HepG2 (cell line): Measurements from ENCODE around the gene HSD17B2. TPM values are rescaled to one million over a fixed set of nuclear protein-coding genes. Genes with fewer than 3 reads are reported as not detected.

Experiments
- ATAD3A ChIP-seq: sonication (generic); formaldehyde crosslinking; IDR thresholded peaks from 2 replicates; pipeline ENCODE4 v1.4.0; 2020; ENCODE audit warnings: missing genetic modification reagents
- BRCA1 ChIP-seq: sonication (generic); formaldehyde crosslinking; IDR thresholded peaks from 2 replicates; pipeline ENCODE4 v1.4.0; 2020; ENCODE audit warnings: missing genetic modification reagents
- DNMT1 ChIP-seq: sonication (generic); formaldehyde crosslinking; IDR thresholded peaks from 2 replicates; pipeline ENCODE4 v1.5.1; 2020; ENCODE audit warnings: mild to moderate bottlenecking, missing genetic modification reagents
- ETS1 ChIP-seq: sonication (generic); formaldehyde crosslinking; IDR thresholded peaks from 2 replicates; pipeline ENCODE4 v1.4.0; 2020; ENCODE audit warnings: missing genetic modification reagents
- GABPA ChIP-seq, 2 experiments: IDR thresholded peaks; 2 replicates each; pipeline ENCODE4 v1.6.1; 2011 to 2016; ENCODE audit warnings: low read depth in 2 of 2, low read length in 1 of 2, missing biosample characterization in 1 of 2, missing genetic modification characterization in 1 of 2
- GMEB1 ChIP-seq: sonication (generic); formaldehyde crosslinking; IDR thresholded peaks from 2 replicates; pipeline ENCODE4 v1.5.1; 2020; ENCODE audit warnings: missing genetic modification reagents, mild to moderate bottlenecking, borderline replicate concordance
- PPARG ChIP-seq: conservative IDR thresholded peaks from 2 replicates; pipeline ENCODE4 v1.6.1; 2016; ENCODE audit warnings: missing biosample characterization, missing genetic modification reagents
- PTBP1 ChIP-seq: fragments of 200-400 bp; formaldehyde crosslinking; IDR thresholded peaks from 2 replicates; pipeline ENCODE4 v1.6.1; 2018; ENCODE audit warnings: low read length, low read depth; ENCODE audit not compliant: poor library complexity, severe bottlenecking
- SRF ChIP-seq: IDR thresholded peaks from 2 replicates; pipeline ENCODE4 v1.6.1; 2011; ENCODE audit warnings: mild to moderate bottlenecking, low read depth, low read length, moderate library complexity
- THAP11 ChIP-seq: IDR thresholded peaks from 2 replicates; pipeline ENCODE4 v1.6.1; 2016; ENCODE audit warnings: missing biosample characterization, missing genetic modification reagents
- THAP9 ChIP-seq: sonication (generic); formaldehyde crosslinking; IDR thresholded peaks from 2 replicates; pipeline ENCODE4; 2020; ENCODE audit warnings: missing genetic modification reagents, mild to moderate bottlenecking, borderline replicate concordance
- ZBTB10 ChIP-seq: sonication (generic); formaldehyde crosslinking; IDR thresholded peaks from 2 replicates; pipeline ENCODE4 v1.4.0; 2020; ENCODE audit warnings: missing genetic modification reagents, borderline replicate concordance
- ZBTB39 ChIP-seq: sonication (generic); formaldehyde crosslinking; IDR thresholded peaks from 2 replicates; pipeline ENCODE4 v1.5.0; 2020; ENCODE audit warnings: missing genetic modification reagents
- ZFP41 ChIP-seq: sonication (generic); formaldehyde crosslinking; IDR thresholded peaks from 2 replicates; pipeline ENCODE4 v1.4.0; 2020; ENCODE audit warnings: mild to moderate bottlenecking, missing genetic modification reagents, borderline replicate concordance
- ZNF180 ChIP-seq: sonication (generic); formaldehyde crosslinking; IDR thresholded peaks from 2 replicates; pipeline ENCODE4 v1.4.0; 2020; ENCODE audit warnings: low read depth, missing genetic modification reagents, borderline replicate concordance
- ZNF296 ChIP-seq: sonication (generic); formaldehyde crosslinking; conservative IDR thresholded peaks from 2 replicates; pipeline ENCODE4 v1.5.0; 2020; ENCODE audit warnings: mild to moderate bottlenecking, missing genetic modification reagents
- ZNF589 ChIP-seq: sonication (generic); formaldehyde crosslinking; conservative IDR thresholded peaks from 2 replicates; pipeline ENCODE4 v1.8.0; 2022; ENCODE audit warnings: mild to moderate bottlenecking, moderate library complexity, missing genetic modification reagents
- ZNF773 ChIP-seq: sonication (generic); formaldehyde crosslinking; IDR thresholded peaks from 2 replicates; pipeline ENCODE4 v1.4.0; 2020; ENCODE audit warnings: missing genetic modification reagents, borderline replicate concordance
- polyA plus RNA-seq, 8 experiments: library from polyadenylated mRNA; depleted of rRNA in 3 of 8; stranded (reverse) in 7 of 8; unstranded in 1 of 8; fragments of >200 nt; fragmentation: Illumina TruSeq in 4 of 8; extraction: Trizol in 4 of 8; gene quantifications; 2 replicates each; pipeline versions ENCODE4 v1.2.1 to v1.2.3, GENCODE V29; 2011 to 2016; ENCODE audit warnings: low read depth in 4 of 8, missing spikeins in 1 of 8, mixed read lengths in 1 of 8; ENCODE audit not compliant: insufficient read depth in 1 of 8
- total RNA-seq, 5 experiments: library from RNA; depleted of rRNA; stranded (reverse); fragments of >200 nt; fragmentation: Illumina TruSeq; extraction: Trizol; gene quantifications; 2 replicates each; pipeline ENCODE4 v1.2.3, GENCODE V29; 2016; ENCODE audit warnings: low read depth in 1 of 5

HSD17B2 gene
- total and polyA plus RNA-seq, 2 of the 13 experiments (the other 11 are each of a cell fraction or from before 2014, with no cell fraction given): 26.3 to 69.3 TPM

- no peak; the same call in 1 of the 2 replicates for TF ChIP-seq ZBTB10
- TF ChIP-seq GMEB1 (CRISPR knock-in tag): no peak
- TF ChIP-seq ZNF589 (CRISPR knock-in tag): peak; percentile 73; the same call in 1 of the 2 replicates
- TF ChIP-seq PTBP1: no peak
- no peak for TF ChIP-seq GABPA (IDR thresholded peaks at IDR 0.05; ENCODE audit: low read depth, low read length)
- peak; percentile 19; the same call in 1 of the 2 replicates for TF ChIP-seq GABPA (CRISPR knock-in tag; IDR thresholded peaks at IDR 0.05; ENCODE audit: low read depth)
- peak; percentile 93 for TF ChIP-seq PPARG (CRISPR knock-in tag)
- TF ChIP-seq DNMT1 (CRISPR knock-in tag): no peak
- TF ChIP-seq ZNF180 (CRISPR knock-in tag): no peak
- no peak for TF ChIP-seq ATAD3A (CRISPR knock-in tag)
- no peak for TF ChIP-seq SRF
- TF ChIP-seq ZFP41: no peak
- no peak for TF ChIP-seq THAP9
- no peak for TF ChIP-seq ZBTB39 (CRISPR knock-in tag)
- no peak for TF ChIP-seq ETS1
- no peak for TF ChIP-seq ZNF296 (CRISPR knock-in tag)
- TF ChIP-seq ZNF773 (CRISPR knock-in tag): no peak
- TF ChIP-seq BRCA1 (CRISPR knock-in tag): no peak; the same call in 1 of the 2 replicates
- TF ChIP-seq THAP11: peak; percentile 73
Observed at GRCh38 chr16:82082543-82083244, 47.6 kb downstream of the HSD17B2 start (continued).
